NCI-H128 (cell line): ENCODE measurements around the gene TMCC2.

ENCODE experiments used
- DNase-seq: peaks from one replicate; lab custom pipeline; 2025; ENCODE audit not compliant: unreplicated experiment; lab: John Stamatoyannopoulos, UW

TMCC2 gene

DNA sequence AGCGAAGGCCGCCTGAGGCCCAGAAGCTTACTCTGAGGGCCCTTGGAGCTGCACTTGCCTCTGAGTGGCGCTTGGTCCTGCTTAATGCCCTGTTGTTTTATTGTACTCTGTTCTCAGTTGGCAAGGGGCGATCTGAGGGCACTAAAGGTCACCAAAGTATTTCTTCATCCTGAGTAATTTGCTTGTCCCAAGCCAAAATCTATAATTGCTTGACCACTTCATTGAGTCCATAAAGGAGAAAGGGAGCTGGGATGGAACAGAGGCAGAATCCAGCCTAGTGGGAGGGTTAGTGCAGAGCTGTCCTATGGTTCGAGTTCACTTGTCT is 94.2 kb downstream of the TMCC2 start:
- no peak for DNase-seq
